Stimulated activated naive CD8-positive, alpha-beta T cell treated with anti-CD3 and anti-CD28 coated beads, Interleukin-15, amount 100 ng/mL, for 72 hours (primary cell): ENCODE measurements around the gene CSNK2A3.
"Not testable (repeated sequence)": the region's sequence is repeated elsewhere in the genome, so short reads cannot be mapped to it uniquely, and the experiment has no call there.

Experiments
- ATAC-seq: fragments of 150-1000 bp; cut with Tn5 transposase; 2 replicates; pipeline ENCODE4 v1.10.0; 2021; ENCODE audit warnings: mild to moderate bottlenecking, moderate library complexity
- DNase-seq, 2 donors: peaks; one replicate each; pipeline ENCODE4 v3.0.0; 2021 to 2022
- H3K27ac Mint-ChIP-seq, 2 donors: one replicate each; pipeline ENCODE4 v1.8.0; 2022; ENCODE audit warnings: mild to moderate bottlenecking in 2 of 2, mixed read lengths in 2 of 2, moderate library complexity in 2 of 2
- H3K27me3 Mint-ChIP-seq: one replicate; pipeline ENCODE4 v1.8.0; 2022; ENCODE audit warnings: mixed read lengths
- H3K4me1 Mint-ChIP-seq: one replicate; pipeline ENCODE4 v1.8.0; 2022; ENCODE audit warnings: mild to moderate bottlenecking, mixed read lengths
- H3K4me3 Mint-ChIP-seq, 2 donors: one replicate each; pipeline ENCODE4 v1.8.0; 2022; ENCODE audit warnings: mild to moderate bottlenecking in 2 of 2, mixed read lengths in 2 of 2, moderate library complexity in 1 of 2
- H3K9me3 Mint-ChIP-seq, 2 donors: one replicate each; pipeline ENCODE4 v1.8.0; 2022; ENCODE audit warnings: mixed read lengths in 2 of 2

CSNK2A3 gene

DNA sequence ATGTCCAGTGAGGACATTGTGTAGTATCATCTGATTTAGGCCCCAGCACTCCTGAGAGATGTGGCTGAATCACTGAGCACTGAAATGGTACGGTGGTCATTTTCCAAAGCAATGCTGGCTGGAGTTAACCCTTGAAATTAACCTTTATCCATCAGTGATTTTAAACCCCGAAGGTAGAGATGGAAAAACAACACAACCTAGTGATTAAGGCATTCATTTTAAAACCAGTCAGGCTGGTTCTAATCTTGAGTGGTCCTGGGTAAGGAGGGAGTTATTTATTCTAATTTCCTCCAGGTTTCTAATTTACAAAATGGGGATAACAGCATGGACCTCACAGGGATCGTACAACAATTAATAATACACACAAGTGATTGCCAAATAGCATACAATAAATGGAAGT lies 6.6 kb upstream of the CSNK2A3 start:
- Mint-ChIP-seq H3K4me1 (no peaks in the 10 kb centered on the region), H3K27me3 (peaks cover 11% of the 10 kb centered on the region), H3K4me3 (no peak overlapping the region), H3K27ac (no peak overlapping the region), H3K9me3 (no peaks in the 10 kb centered on the region)
- no peak for ATAC-seq
- DNase-seq = no peak

DNA sequence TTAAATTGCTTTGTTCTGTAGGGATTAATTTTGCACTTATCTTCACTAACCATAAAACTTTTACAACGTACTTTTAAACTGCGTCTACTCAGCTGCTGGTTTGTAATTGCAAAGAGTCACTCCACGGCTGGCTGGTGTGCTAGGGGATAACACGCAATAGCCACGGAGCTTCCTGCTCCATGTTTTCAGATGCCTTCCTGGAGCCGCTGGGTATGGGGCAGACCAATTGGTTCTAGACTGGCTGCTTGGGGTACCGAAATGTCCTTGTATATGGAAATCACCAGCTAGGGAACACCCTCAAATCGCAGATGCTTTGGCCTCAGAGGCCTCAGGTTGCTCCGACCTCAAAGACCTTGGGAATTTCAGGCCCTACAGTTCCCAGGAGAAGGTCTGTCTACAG lies 3.8 kb upstream of the CSNK2A3 start:
- Mint-ChIP-seq H3K9me3 (no peaks in the 10 kb centered on the region), H3K4me3 (no peak overlapping the region), H3K27ac (no peak overlapping the region), H3K4me1 (no peaks in the 10 kb centered on the region), H3K27me3 (peaks cover 11% of the 10 kb centered on the region)
- DNase-seq (no peak), ATAC-seq (no peak)

- H3K9me3 Mint-ChIP-seq, H3K27me3 Mint-ChIP-seq, ATAC-seq, H3K4me3 Mint-ChIP-seq, DNase-seq, H3K4me1 Mint-ChIP-seq, H3K27ac Mint-ChIP-seq: not testable (repeated sequence)
Measured at GRCh38 chr11:11351851-11352250, 1.2 kb downstream of the CSNK2A3 start.

DNA sequence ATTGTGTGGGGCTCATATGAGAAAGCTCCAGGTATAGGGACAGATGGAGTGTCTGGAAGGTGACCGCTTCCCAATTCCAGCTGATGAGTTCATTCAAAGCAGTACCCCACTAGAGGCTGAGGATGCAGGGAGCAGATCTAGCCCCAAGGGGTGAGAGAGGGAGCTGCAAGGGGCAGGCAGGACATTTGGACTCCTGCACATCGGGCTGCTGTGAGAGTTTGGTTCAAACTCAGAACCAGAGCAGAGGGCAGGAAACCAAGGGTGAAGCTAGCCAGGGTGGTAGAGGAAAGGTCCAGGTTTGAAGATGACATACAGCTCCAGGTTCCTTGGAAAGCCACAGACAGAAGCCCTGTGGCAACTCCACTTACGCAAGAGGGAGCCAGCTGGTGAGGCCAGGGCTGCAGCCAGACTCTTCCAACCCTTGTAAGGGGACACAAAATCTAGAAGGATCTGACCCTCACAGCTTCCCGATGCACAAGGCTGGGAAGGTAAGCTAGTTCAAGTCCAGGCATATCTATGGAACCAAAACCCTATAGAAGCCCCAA lies 1.9 kb downstream of the CSNK2A3 start:
- peaks cover 7% of the 10 kb centered on the region for H3K27me3 Mint-ChIP-seq
- no peak overlapping the region for H3K4me3 Mint-ChIP-seq
- H3K27ac Mint-ChIP-seq = no peak overlapping the region
- peak; percentile 35 for ATAC-seq
- H3K9me3 Mint-ChIP-seq = no peaks in the 10 kb centered on the region
- no peak for DNase-seq
- no peaks in the 10 kb centered on the region for H3K4me1 Mint-ChIP-seq

DNA sequence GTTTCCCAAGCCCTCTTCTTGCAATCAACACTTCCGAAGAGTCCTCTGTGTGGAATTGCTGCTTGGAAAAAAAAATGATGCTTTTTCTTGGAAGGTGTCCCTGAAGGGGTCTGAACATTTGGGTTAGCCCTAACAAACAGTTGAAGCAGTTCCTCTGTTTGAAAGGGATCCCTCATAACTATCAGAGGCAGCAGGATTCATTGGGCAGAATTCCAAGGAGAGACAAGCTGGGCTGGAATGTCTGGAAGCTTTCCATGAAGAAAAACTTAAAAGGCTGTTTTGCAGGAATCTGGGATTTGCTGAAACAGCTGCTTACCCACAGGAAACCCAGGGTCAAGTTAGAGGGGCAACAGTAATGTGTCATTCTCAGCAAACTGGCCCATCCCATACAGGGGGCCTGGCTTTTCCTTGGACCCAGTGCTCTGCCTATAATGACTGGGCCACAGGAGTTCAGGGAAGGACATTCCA lies 3.1 kb downstream of the CSNK2A3 start:
- DNase-seq = no peak
- Mint-ChIP-seq H3K9me3 (no peaks in the 10 kb centered on the region), H3K4me3 (no peak overlapping the region), H3K27ac (no peak overlapping the region), H3K27me3 (peaks cover 7% of the 10 kb centered on the region), H3K4me1 (no peaks in the 10 kb centered on the region)
- ATAC-seq = no peak

GRCh38 chr11:11349106-11349825 lies 3.8 kb downstream of the CSNK2A3 start:
- no peak for DNase-seq
- Mint-ChIP-seq H3K4me3 (no peak overlapping the region), H3K9me3 (no peaks in the 10 kb centered on the region), H3K4me1 (peaks cover 2% of the 10 kb centered on the region), H3K27me3 (peaks cover 10% of the 10 kb centered on the region), H3K27ac (no peak overlapping the region)
- no peak for ATAC-seq

DNA sequence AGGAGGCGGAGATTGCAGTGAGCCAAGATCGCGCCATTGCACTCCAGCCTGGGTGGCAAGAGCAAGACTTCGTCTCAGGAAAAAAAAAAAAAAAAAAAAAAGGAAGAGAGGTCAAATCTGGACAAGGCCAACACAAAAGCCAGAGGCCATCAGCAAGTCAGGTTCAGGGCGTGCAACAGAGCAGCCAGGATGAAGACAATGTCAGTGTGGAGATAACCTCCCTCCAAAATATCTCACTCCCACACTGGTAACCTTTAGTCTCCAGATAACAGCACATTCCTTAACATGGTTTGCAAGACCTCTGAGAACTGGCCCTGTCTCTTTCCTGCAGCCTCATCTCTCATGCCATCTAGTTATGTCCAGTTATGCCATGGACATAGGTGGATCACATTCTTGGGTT lies 4.7 kb downstream of the CSNK2A3 start:
- DNase-seq (no peak), ATAC-seq (no peak)
- no peak overlapping the region for H3K27ac Mint-ChIP-seq
- no peaks in the 10 kb centered on the region for H3K9me3 Mint-ChIP-seq
- peaks cover 5% of the 10 kb centered on the region for H3K4me1 Mint-ChIP-seq
- no peak overlapping the region for H3K4me3 Mint-ChIP-seq
- peaks cover 16% of the 10 kb centered on the region for H3K27me3 Mint-ChIP-seq

DNA sequence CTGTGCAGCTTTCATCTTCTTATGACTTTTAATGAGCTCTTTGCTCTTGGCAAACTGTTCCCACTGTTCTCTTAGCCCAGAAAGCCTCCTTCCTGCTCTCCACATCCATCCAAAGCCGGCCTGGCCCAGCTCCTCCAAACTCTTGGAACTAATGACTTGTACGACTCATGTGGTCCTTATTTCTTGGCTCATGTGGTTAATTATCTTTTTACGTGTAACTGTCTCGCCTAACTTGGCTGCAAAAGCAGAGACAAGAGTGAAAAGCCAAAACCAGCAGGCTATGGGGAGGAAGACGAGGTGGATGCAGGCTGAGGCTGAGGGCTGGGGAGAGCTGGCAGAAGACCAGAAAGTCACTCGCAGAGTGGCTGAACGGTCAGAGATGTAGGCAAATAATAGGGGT lies 5.5 kb downstream of the CSNK2A3 start:
- peaks cover 5% of the 10 kb centered on the region for H3K4me1 Mint-ChIP-seq
- no peak overlapping the region for H3K27ac Mint-ChIP-seq
- no peak overlapping the region for H3K4me3 Mint-ChIP-seq
- DNase-seq (no peak), ATAC-seq (no peak)
- H3K9me3 Mint-ChIP-seq = no peaks in the 10 kb centered on the region
- H3K27me3 Mint-ChIP-seq = peaks cover 16% of the 10 kb centered on the region

- no peak for ATAC-seq
- Mint-ChIP-seq H3K4me3 (no peak overlapping the region), H3K4me1 (peaks cover 5% of the 10 kb centered on the region), H3K27me3 (peaks cover 16% of the 10 kb centered on the region), H3K9me3 (no peaks in the 10 kb centered on the region), H3K27ac (no peak overlapping the region)
- no peak for DNase-seq
Measured at GRCh38 chr11:11346303-11346702, 6.7 kb downstream of the CSNK2A3 start.

DNA sequence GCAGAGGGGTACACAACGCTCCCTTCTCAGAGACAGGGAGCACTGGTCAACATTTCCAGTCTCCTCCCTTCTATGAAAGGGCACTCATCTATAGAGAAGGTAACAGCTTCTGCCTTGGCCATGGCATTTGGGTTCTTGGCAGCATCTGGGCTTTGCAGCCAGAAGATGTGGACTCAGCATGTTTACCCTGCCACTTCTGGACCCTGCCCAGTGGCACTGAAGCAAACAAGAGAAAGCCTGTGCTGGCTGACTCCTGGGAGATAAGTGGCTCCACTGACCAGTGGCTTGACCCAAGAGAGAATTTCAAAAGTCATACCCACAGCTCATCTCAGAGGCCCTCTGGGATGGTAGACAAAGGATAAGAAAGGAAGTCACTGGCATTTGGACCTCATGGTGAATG lies 8.0 kb downstream of the CSNK2A3 start:
- DNase-seq (no peak), ATAC-seq (no peak)
- Mint-ChIP-seq H3K27me3 (peaks cover 16% of the 10 kb centered on the region), H3K27ac (no peak overlapping the region), H3K9me3 (no peaks in the 10 kb centered on the region), H3K4me1 (peaks cover 5% of the 10 kb centered on the region), H3K4me3 (no peak overlapping the region)

GRCh38 chr11:11344045-11344444 lies 9.0 kb downstream of the CSNK2A3 start:
- Mint-ChIP-seq H3K27ac (no peak overlapping the region), H3K4me3 (no peak overlapping the region), H3K4me1 (peaks cover 5% of the 10 kb centered on the region), H3K27me3 (peaks cover 16% of the 10 kb centered on the region), H3K9me3 (no peaks in the 10 kb centered on the region)
- ATAC-seq (peak; percentile 44), DNase-seq (no peak)

DNA sequence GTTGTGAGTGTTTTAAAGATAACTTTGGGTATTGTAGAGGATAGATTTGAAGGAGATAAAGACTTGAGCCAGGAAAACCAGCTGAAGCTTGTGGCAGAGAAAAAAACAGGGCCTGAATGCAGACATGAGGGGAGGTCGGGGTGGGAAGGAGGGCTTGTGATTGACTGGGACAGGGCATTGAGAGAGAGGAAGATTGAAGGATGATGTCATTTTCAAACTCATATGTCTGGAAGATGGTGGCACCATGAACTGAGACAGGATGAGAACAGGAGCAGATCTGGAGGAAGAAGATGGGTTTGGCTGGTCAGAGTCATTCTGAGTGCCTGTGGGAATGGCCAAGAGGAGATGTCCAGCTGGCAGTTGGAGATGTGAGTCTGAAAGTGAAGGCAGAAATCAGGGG lies 14.7 kb downstream of the CSNK2A3 start:
- peaks cover 7% of the 10 kb centered on the region for H3K27me3 Mint-ChIP-seq
- no peak overlapping the region for H3K27ac Mint-ChIP-seq
- H3K4me3 Mint-ChIP-seq = no peak overlapping the region
- H3K9me3 Mint-ChIP-seq = no peaks in the 10 kb centered on the region
- ATAC-seq (no peak), DNase-seq (no peak)
- no peaks in the 10 kb centered on the region for H3K4me1 Mint-ChIP-seq

- DNase-seq (no peak), ATAC-seq (no peak)
- no peaks in the 10 kb centered on the region for H3K4me1 Mint-ChIP-seq
- peak overlapping the region; percentile 23 to 85 for H3K27ac Mint-ChIP-seq
- peaks cover 7% of the 10 kb centered on the region for H3K27me3 Mint-ChIP-seq
- H3K9me3 Mint-ChIP-seq = no peaks in the 10 kb centered on the region
- H3K4me3 Mint-ChIP-seq = no peak overlapping the region
Measured at GRCh38 chr11:11336664-11337063, 16.4 kb downstream of the CSNK2A3 start.

- ATAC-seq (no peak), DNase-seq (no peak)
- H3K27me3 Mint-ChIP-seq = peaks cover 7% of the 10 kb centered on the region
- H3K9me3 Mint-ChIP-seq = no peaks in the 10 kb centered on the region
- H3K27ac Mint-ChIP-seq = no peak overlapping the region
- H3K4me3 Mint-ChIP-seq = no peak overlapping the region
- H3K4me1 Mint-ChIP-seq = no peaks in the 10 kb centered on the region
Measured at GRCh38 chr11:11335043-11335442, 18.0 kb downstream of the CSNK2A3 start.

GRCh38 chr11:11334607-11335006 lies 18.4 kb downstream of the CSNK2A3 start:
- ATAC-seq = no peak
- DNase-seq = no peak
- Mint-ChIP-seq H3K9me3 (no peaks in the 10 kb centered on the region), H3K4me1 (no peaks in the 10 kb centered on the region), H3K4me3 (no peak overlapping the region), H3K27ac (no peak overlapping the region), H3K27me3 (peaks cover 7% of the 10 kb centered on the region)

DNA sequence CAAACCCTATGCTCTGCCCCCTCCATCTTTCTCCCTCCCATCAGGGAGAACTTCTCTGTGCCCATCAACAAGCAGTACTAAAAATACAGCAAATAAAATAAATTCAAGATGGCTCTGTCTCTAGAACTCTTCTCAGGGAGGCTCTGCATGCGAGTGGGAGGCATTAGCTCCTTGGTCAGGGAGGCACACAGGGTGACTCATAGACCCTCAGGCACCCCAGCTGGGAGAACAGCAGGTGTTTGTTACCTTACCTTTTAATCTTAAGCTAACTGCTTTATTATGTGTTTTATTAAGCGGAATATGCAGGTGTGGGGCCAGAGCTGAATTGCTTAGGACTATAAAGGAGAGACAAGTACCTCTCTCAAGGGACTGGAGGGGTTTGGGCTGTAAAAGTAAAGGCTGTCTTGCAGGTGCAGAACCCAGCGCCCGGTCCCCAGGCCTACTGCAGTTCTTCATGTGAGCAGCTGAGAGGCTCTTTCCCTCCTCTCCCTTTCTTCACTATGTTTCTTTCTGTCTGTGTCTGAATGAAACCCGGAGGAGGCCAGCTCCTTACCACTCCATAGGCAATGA lies 20.8 kb downstream of the CSNK2A3 start:
- Mint-ChIP-seq H3K27me3 (peaks cover under 1% of the 10 kb centered on the region), H3K27ac (no peak overlapping the region), H3K9me3 (no peaks in the 10 kb centered on the region), H3K4me1 (no peaks in the 10 kb centered on the region), H3K4me3 (no peak overlapping the region)
- no peak for ATAC-seq
- no peak for DNase-seq
